HepG2 (cell line): ENCODE data around the gene RABL6. TPM values are rescaled to one million over a fixed set of nuclear protein-coding genes. Genes with fewer than 3 reads are reported as not detected.

Experiments
- AGO1 ChIP-seq: fragments of 200-400 bp; formaldehyde crosslinking; IDR thresholded peaks from 2 replicates; pipeline ENCODE4 v1.6.1; 2017; ENCODE audit warnings: mild to moderate bottlenecking, low read depth, low read length, moderate library complexity; ENCODE audit not compliant: poor library complexity, severe bottlenecking
- ATF4 ChIP-seq, 2 experiments: fragments of 450-650 bp in 1 of 2; sonication (generic) in 1 of 2; formaldehyde crosslinking; IDR thresholded peaks; 2 replicates each; pipeline versions ENCODE4 v1.5.0 to v1.8.0; 2020 to 2022; ENCODE audit warnings: mild to moderate bottlenecking in 1 of 2, missing genetic modification reagents in 1 of 2
- BCLAF1 ChIP-seq: fragments of 450-650 bp; IDR thresholded peaks from 2 replicates; pipeline ENCODE4 v1.6.1; 2017; ENCODE audit warnings: mild to moderate bottlenecking
- BRCA1 ChIP-seq: sonication (generic); formaldehyde crosslinking; IDR thresholded peaks from 2 replicates; pipeline ENCODE4 v1.4.0; 2020; ENCODE audit warnings: missing genetic modification reagents
- DMTF1 ChIP-seq: sonication (generic); formaldehyde crosslinking; IDR thresholded peaks from 2 replicates; pipeline ENCODE4 v1.4.0; 2020; ENCODE audit warnings: mild to moderate bottlenecking, missing genetic modification reagents
- FOSL2 ChIP-seq: sonication (generic); formaldehyde crosslinking; IDR thresholded peaks from 2 replicates; pipeline ENCODE4 v1.4.0; 2020; ENCODE audit warnings: missing genetic modification reagents
- HNRNPL ChIP-seq: fragments of 200-400 bp; formaldehyde crosslinking; IDR thresholded peaks from 2 replicates; pipeline ENCODE4 v1.6.1; 2017; ENCODE audit warnings: mild to moderate bottlenecking, low read depth, low read length
- KDM1A ChIP-seq: IDR thresholded peaks from 2 replicates; pipeline ENCODE4 v1.6.1; 2016; ENCODE audit warnings: missing compliant biosample characterization
- KLF12 ChIP-seq: sonication (generic); formaldehyde crosslinking; IDR thresholded peaks from 2 replicates; pipeline ENCODE4 v1.4.0; 2020; ENCODE audit warnings: missing genetic modification reagents, borderline replicate concordance
- MED1 ChIP-seq: sonication (generic); formaldehyde crosslinking; IDR thresholded peaks from 2 replicates; pipeline ENCODE4 v1.4.0; 2020; ENCODE audit warnings: missing genetic modification reagents
- MTA1 ChIP-seq: sonication (generic); formaldehyde crosslinking; IDR thresholded peaks from 2 replicates; pipeline ENCODE4 v1.4.0; 2020; ENCODE audit warnings: missing genetic modification reagents, mild to moderate bottlenecking, borderline replicate concordance
- ONECUT2 ChIP-seq: sonication (generic); formaldehyde crosslinking; IDR thresholded peaks from 2 replicates; pipeline ENCODE4 v1.4.0; 2020; ENCODE audit warnings: missing genetic modification reagents
- RCOR2 ChIP-seq: IDR thresholded peaks from 2 replicates; pipeline ENCODE4 v1.6.1; 2016; ENCODE audit warnings: missing biosample characterization, missing genetic modification reagents
- SOX6 ChIP-seq, 2 experiments: fragments of 450-650 bp in 1 of 2; sonication (generic) in 1 of 2; formaldehyde crosslinking in 1 of 2; IDR thresholded peaks; 2 replicates each; pipeline versions ENCODE4 v1.4.0 to v1.6.1; 2017 to 2020; ENCODE audit warnings: antibody characterized with exemption in 1 of 2, mild to moderate bottlenecking in 1 of 2, missing genetic modification reagents in 1 of 2
- SP1 ChIP-seq, 2 experiments: fragments of 450-650 bp in 1 of 2; sonication (generic) in 1 of 2; formaldehyde crosslinking in 1 of 2; IDR thresholded peaks; 2 replicates each; pipeline versions ENCODE4 v1.4.0 to v1.6.1; 2016 to 2020; ENCODE audit warnings: missing genetic modification reagents in 1 of 2
- SP4 ChIP-seq: sonication (generic); formaldehyde crosslinking; IDR thresholded peaks from 2 replicates; pipeline ENCODE4 v1.8.1; 2023; ENCODE audit warnings: mild to moderate bottlenecking, missing genetic modification reagents
- TAF1 ChIP-seq: sonication (generic); formaldehyde crosslinking; IDR thresholded peaks from 2 replicates; pipeline ENCODE4 v1.4.0; 2020; ENCODE audit warnings: missing genetic modification reagents
- TRIM24 ChIP-seq: sonication (generic); formaldehyde crosslinking; IDR thresholded peaks from 2 replicates; pipeline ENCODE4 v1.8.0; 2022; ENCODE audit warnings: mild to moderate bottlenecking, missing genetic modification reagents
- ZNF18 ChIP-seq: sonication (generic); formaldehyde crosslinking; IDR thresholded peaks from 2 replicates; pipeline ENCODE4 v1.8.0; 2022; ENCODE audit warnings: mild to moderate bottlenecking, missing genetic modification reagents; ENCODE audit not compliant: insufficient replicate concordance
- ZNF317 ChIP-seq: sonication (generic); formaldehyde crosslinking; IDR thresholded peaks from 2 replicates; pipeline ENCODE4 v1.5.0; 2020; ENCODE audit warnings: mild to moderate bottlenecking, missing genetic modification reagents
- ZNF546 ChIP-seq: sonication (generic); formaldehyde crosslinking; conservative IDR thresholded peaks from 2 replicates; pipeline ENCODE4 v1.8.1; 2023; ENCODE audit warnings: mild to moderate bottlenecking, missing genetic modification reagents
- polyA plus RNA-seq, 8 experiments: library from polyadenylated mRNA; depleted of rRNA in 3 of 8; stranded (reverse) in 7 of 8; unstranded in 1 of 8; fragments of >200 nt; fragmentation: Illumina TruSeq in 4 of 8; extraction: Trizol in 4 of 8; gene quantifications; 2 replicates each; pipeline versions ENCODE4 v1.2.1 to v1.2.3, GENCODE V29; 2011 to 2016; ENCODE audit warnings: low read depth in 4 of 8, missing spikeins in 1 of 8, mixed read lengths in 1 of 8; ENCODE audit not compliant: insufficient read depth in 1 of 8
- total RNA-seq, 5 experiments: library from RNA; depleted of rRNA; stranded (reverse); fragments of >200 nt; fragmentation: Illumina TruSeq; extraction: Trizol; gene quantifications; 2 replicates each; pipeline ENCODE4 v1.2.3, GENCODE V29; 2016; ENCODE audit warnings: low read depth in 1 of 5

Gene RABL6
- total and polyA plus RNA-seq, 2 of the 13 experiments (the other 11 are each of a cell fraction or from before 2014, with no cell fraction given) = 81.5 to 125 TPM

GRCh38 chr9:136882109-136882946 is 74.6 kb downstream of the RABL6 start (continued):
- TF ChIP-seq BCLAF1 (no peak), HNRNPL (peak; percentile 94), SOX6 (IDR thresholded peaks at IDR 0.05) (no peak), SOX6 (CRISPR knock-in tag; IDR thresholded peaks at IDR 0.05) (peak; percentile 58), MED1 (CRISPR knock-in tag) (peak; percentile 88), ZNF317 (CRISPR knock-in tag) (no peak), ZNF546 (CRISPR knock-in tag) (0 out of 2 replicates have a peak, but pooled peaks have one; percentile 39), ONECUT2 (CRISPR knock-in tag) (peak; percentile 95), KDM1A (peak; percentile 74; the same call in 1 of the 2 replicates), SP1 (IDR thresholded peaks at IDR 0.05) (no peak), SP1 (CRISPR knock-in tag; IDR thresholded peaks at IDR 0.05) (peak; percentile 82), RCOR2 (CRISPR knock-in tag) (0 out of 2 replicates have a peak, but pooled peaks have one; percentile 62), TAF1 (CRISPR knock-in tag) (peak; percentile 52), ZNF18 (CRISPR knock-in tag) (peak; percentile 79), MTA1 (peak; percentile 87), FOSL2 (CRISPR knock-in tag) (peak; percentile 99), SP4 (peak; percentile 59), ATF4 (CRISPR knock-in tag; IDR thresholded peaks at IDR 0.05) (peak in 1 of 2 experiments; percentile 73; a peak in 2 of 4 replicates), TRIM24 (CRISPR knock-in tag) (no peak), AGO1 (peak; percentile 63), BRCA1 (CRISPR knock-in tag) (no peak), KLF12 (CRISPR knock-in tag) (0 out of 2 replicates have a peak, but pooled peaks have one; percentile 23), DMTF1 (0 out of 2 replicates have a peak, but pooled peaks have one; percentile 37)
